GM12872 (cell line): ENCODE measurements around the gene TMEM167A.

Source experiments
- CTCF ChIP-seq: IDR thresholded peaks from 3 replicates; pipeline ENCODE4 v1.5.1; 2011; ENCODE audit warnings: low read depth, mild to moderate bottlenecking, low read length, moderate library complexity; ENCODE audit not compliant: insufficient read depth

The TMEM167A gene

GRCh38 chr5:83015676-83016075, 61.5 kb downstream of the TMEM167A start:
- TF ChIP-seq CTCF = no peak

GRCh38 chr5:83011985-83012384, 65.2 kb downstream of the TMEM167A start:
- TF ChIP-seq CTCF = no peak

GRCh38 chr5:83009408-83009807, 67.8 kb downstream of the TMEM167A start:
- no peak for TF ChIP-seq CTCF

- TF ChIP-seq CTCF = no peak
These were observed 69.4 kb downstream of the TMEM167A start for GRCh38 chr5:83007755-83008154.

GRCh38 chr5:83006683-83007283, 70.4 kb downstream of the TMEM167A start:
- TF ChIP-seq CTCF = no peak

GRCh38 chr5:83003791-83004190, 73.4 kb downstream of the TMEM167A start:
- TF ChIP-seq CTCF = no peak
